SW480 (cell line): ENCODE results near the gene EYA4.

Experiments
- DNase-seq: peaks from one replicate; pipeline ENCODE4 v3.0.0-alpha.2; 2016; ENCODE audit warnings: low spot score

The EYA4 gene

DNA sequence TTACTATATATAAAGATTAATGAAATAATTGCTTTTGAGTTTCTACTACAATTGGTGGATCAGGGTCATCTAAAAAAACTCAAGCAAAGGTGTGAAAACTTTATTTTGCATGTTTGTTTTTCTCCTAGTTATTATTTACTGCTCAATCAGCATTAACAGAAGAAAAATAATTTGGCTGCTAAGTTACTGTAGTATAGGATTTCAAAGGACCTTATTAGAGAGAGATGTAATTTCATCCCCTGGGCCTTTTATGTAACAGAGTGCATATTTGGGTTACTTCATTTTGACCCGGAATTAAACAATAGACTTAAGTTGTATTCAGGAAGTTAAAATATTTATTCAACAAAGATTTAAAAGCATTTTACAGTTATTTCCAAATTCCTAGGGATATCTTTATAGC, 49.8 kb downstream of the EYA4 start:
- no peak for DNase-seq

DNA sequence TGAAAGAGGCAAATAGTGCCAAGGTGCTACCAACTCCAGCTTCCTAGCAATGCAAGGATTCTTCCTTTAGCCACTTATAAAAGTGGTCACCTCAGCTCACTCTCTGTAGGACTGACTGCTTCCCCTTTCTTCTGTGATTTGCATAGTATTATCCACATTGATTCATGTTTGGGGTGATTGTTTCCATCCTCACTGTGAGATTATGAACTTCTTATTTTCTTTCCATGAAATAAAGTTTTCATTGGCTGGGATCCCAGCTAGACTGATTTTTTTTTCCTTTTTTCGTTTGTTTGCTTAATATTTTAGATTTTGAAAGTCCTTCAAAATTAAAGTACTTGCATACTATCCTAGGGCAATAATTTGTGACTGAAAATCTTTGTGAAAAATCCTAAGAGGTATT, 50.5 kb downstream of the EYA4 start:
- no peak for DNase-seq

DNA sequence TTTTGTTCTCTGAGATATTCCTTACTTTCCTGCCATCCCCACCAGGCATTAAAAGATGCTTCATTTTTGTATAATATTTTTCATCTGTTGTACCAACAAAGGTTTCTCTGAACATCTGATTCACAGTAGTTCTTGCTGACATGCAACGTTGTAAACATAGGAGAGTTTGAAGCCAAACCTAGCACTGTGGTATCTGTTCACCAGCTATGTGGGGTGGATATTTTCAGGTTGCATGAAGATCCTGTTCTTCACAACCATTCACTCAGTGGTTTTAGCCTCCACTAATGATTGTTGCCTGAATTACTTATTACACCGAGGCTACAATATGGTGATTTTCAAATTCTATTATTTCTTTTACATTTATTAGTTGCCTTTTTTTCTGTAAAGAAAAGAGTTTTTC, 56.5 kb downstream of the EYA4 start:
- DNase-seq, result no peak

DNA sequence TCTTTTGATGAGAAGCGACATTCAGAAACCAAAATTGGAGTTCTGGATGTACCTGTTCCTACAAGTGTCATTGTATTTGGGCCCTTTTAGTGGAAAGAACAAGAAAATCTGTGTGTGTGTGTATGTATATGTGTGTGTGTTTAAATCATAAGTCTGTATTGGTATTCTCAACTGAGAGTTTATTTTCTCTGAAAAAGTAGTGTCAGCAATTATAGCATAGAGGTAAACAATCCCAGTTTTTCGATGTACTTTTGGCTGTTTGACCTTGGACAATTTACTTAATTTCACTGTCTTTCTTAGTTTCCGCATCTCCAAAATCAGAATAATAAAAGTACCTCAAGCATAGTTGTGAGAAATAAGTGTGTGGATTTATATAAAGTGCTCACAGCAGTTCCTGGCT, 57.2 kb downstream of the EYA4 start:
- no peak for DNase-seq

DNA sequence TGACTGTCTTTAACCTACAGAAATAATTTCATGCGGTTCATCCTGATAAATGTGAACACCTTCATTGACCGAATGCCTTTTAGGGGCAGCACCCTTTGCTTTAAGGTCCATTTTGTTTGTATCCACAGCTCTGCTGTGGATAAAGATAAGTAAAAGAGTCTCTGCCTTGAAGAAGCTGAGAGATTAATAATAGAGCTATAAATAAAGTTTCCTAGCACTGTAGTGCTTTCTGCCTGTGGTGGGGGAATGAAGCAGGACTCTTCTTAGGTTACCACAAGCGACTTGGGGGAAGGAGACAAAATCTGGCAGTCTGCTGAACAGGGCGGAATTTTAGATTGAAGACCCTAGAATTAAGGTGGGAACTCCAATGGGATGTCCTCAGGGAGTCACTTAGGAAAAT, 57.6 kb downstream of the EYA4 start:
- no peak for DNase-seq

DNA sequence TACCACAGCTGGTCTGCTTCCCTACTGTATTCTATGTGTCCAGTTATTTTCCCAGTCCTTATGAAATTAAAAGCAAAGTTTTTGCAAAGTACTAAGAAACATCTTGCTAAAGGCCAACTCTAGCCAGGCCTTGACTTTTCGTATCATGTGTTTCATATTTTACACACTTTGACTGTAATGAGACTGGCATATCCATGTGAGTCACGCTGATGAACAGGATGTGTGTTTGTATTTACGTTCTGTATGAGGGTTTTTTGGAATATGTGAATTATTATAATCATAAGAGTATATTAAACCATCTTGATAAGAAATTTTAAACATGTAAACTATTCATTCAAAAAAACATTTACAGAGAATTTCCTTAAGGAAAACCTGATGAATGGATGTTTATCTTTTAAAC, 59.7 kb downstream of the EYA4 start:
- DNase-seq, result no peak

DNA sequence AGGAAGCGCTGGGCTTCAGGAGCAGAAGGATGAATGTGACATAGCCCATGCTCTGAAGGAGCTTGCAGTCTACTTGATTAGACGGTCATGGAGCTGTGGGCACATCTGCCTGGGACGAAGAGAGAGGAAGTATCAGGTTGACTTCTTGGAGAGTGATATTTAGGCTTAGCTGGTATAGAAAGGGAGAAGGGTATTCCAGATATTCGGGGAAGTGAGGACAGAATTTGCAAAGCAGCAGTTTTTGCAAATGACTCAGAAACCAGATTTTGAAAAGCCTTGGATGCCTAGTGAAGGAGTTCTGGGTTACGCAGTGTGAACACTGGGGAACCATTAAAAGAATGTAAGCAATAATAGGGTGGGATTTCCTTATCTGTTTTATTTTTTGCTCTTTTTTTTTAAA, 60.7 kb downstream of the EYA4 start:
- DNase-seq, result no peak

DNA sequence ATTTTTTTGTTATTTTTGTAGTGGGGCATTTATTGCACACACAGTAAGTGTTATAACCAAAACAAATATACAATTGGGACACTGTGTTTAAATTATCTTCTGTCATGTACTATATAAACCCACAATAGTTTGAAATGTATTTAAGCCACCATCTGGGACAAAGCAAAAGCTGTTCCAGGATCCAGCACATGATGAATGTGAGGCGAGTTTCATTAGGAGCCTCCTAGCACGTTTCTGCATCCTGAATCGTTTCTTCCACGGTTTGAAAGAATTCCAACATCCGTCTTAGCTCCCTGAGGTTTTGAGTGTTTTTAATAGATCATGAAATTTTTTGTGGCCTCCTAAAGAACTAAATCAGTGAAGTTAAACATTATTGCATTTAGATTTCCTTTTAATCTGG, 65.8 kb downstream of the EYA4 start:
- DNase-seq, result no peak

DNA sequence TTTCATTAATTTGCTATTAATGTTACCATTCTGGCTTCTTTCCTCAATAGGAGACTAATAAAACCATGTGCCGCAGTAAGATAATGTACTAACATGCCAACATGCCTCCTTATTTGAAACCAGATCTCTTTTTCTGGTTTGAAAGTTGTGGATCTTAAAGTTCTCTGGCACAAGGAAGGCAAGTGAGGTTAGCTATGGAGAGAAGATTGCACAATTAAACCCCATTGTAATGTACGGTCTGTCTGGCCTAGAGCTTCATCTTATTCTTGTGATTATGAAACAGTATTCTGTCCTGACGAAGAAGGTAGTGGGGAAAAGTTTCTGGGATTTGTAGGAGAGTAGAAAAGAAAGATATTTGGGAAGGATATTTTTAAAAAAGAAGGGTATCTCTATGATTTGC, 68.4 kb downstream of the EYA4 start:
- no peak for DNase-seq

DNA sequence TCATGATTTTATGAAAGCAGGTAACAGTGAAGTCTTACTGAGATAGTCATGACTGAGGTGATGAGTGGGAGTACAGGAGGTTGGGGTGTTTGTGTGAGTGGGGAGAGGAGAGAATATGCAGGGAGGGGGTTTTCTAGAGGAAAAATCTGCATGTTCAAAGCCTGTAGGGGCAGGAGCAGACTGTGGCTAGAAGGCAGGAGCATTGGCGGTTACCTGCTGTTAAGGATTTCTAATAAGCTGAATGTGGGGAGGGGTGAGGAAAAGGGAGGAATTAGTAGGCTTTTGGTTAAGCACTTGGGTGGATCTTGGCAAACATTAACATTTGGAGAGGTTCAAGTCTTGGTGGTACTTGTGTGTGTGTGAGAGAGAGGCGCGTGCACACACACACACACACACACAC, 70.8 kb downstream of the EYA4 start:
- no peak for DNase-seq

DNA sequence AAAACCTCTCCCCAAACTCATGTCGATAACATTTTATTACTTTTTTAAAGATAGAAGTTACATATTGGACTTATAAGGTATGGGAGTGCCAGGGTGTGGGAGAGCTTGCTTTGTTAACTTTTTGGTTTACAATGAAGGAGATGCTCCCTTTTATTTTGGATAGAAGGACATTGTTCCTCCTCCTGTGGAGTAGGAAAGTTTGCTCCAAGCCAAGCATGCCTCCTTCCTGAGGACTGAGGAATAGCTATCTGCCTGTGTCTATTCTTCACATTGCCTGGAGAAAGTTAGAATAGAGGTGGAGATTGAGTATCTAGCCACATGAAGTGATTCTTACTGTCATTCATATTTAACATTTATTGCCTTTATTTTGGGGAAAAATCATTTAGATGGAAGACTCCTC, 71.9 kb downstream of the EYA4 start:
- no peak for DNase-seq

DNA sequence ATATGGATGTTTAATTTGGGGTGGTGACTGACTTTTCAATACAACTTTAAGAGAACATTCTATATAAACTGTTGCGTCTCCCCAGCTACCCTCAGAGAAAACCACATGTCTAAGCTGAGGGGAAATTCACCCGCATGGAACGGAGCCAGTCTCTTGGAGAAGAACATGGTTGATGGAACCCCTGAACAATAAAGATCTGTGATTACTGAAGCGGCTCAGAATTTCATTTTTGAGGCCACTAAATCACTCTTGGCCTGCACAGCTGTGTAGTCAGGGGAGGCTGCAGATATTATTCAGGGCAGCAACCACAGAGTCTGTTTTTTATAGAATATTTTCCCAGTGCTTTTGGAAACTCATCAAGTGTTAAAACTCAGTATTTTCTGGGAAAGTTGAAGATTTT, 73.8 kb downstream of the EYA4 start:
- no peak for DNase-seq

DNA sequence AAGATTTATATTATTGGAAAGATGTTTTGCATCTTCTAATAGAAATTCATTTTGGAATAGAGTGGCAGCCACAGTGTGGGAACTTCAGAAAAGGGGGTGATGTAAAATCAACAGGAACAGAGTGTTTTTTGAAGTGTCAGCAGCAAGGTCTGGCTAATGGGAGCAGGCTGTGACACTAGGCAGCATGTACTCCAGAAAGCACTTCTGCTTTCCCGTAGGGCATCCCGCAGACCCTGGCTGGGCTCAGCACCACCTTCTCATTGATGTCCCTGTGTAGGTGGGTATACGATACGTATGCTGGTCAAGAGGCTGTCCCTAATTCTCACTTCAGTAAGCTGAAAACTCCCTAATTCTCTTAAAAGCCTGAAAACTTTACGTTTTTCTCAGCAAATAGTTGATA, 74.7 kb downstream of the EYA4 start:
- no peak for DNase-seq

DNA sequence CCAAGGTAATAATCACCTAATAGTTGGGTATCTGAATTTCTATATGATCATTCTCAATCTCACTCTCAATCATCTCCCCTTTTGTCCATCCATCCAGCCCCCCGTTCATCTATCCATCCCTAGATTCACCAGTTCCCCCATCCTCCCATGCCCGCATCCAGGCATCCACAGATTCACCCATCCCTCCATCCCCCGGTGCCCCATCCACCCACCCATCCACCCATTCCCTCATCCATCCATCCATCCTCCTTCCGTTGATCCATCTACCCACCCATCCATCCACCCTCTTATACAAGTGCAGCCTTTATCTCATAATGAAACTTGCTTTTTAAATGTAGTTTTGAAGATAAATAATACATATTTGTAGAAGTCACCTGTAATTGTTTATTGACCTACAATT, 76.5 kb downstream of the EYA4 start:
- DNase-seq, result no peak

DNA sequence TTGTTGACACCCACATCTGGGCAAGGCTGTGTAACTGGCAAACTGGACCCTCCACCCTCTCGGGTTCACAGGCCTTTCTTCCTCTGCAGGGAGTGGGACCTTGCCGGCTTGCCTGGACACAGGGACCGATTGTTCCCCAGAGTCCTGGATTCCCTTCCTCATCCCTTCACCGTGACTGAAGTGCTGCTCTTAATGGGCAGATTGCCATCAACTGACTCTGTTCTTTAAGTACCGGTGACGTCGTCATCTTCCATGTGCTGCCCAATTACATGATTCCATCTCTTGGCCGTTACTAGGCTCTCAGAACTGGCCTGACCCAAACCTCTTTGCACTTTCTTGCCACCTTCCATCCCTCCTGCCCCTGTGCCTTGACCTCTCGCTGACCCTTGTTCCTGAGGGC, 85.4 kb downstream of the EYA4 start:
- no peak for DNase-seq

DNA sequence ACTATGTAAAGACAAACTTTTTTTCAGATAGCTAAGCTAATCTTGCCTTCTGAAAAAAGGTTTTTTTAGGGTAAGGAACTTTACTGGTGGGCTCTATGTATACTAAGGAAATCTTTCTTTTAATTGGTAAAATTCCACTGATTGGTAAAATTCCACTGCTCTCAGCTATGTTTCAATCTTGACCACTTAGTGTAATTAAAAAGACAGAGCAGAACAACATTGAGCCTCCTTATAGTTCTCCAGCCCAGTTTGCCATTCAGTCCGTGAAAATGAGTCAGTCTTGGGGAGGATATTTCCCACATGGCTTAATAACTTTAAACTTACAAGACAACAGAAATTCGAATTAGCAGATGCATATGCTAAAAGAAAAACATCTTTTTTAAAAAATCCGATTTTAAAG, 92.7 kb downstream of the EYA4 start:
- no peak for DNase-seq

DNA sequence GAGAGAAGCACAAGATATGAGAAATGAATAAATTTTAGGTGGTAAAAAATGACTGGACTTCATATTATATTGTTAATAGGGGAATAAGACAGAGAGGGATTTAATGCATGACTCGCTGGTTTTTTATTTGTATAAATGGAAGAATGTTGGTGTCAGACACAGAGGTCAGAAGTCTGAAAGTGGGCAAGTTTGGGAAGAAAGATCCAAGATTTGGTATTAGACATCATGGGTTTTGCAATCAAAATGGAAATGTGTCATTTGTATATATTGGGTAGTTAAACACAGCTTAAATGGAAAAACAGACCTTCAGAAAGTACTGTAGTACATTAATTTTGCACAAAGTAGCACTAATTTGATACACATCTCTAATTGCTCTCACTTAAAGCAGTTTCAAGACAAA, 96.2 kb downstream of the EYA4 start:
- DNase-seq, result no peak

DNA sequence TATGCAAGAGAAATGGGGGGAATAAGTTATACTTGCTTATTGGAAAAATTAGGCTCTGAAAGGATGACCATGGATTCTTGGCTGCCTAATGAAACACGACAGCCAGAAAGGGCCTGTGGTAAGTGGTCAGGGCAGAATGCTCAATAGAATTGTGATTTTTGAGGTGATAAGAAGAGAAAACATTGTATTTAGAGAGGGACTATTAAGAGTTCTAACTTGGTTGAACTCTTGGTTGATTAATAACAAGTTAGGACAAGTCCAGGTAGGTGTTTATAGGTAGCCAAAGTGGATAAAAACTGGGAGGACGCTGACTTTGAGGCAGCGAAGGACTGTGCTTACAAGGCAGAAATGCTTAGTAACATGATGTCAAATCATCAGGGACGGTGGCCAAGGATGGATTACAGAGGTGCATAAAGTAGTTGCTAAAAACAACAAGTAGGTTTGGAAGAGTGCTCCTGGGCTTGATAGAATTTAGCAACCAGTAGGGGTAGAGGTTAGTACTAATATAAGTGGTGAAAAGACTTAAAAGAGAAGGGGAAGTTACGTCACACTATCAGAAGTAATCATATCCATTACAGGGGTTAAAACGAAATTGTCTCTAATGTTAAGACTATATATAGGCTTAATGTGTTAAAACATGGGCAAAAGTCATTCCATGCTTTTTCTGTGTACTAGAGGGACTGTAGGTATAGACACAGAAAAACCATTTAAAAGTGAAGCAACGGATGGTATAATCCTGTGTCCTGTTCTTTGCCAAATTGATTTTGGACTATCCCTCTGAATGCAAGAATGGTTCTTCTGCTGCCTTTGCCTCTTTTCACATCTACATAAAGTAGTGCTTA, 98.6 kb downstream of the EYA4 start:
- no peak for DNase-seq

DNA sequence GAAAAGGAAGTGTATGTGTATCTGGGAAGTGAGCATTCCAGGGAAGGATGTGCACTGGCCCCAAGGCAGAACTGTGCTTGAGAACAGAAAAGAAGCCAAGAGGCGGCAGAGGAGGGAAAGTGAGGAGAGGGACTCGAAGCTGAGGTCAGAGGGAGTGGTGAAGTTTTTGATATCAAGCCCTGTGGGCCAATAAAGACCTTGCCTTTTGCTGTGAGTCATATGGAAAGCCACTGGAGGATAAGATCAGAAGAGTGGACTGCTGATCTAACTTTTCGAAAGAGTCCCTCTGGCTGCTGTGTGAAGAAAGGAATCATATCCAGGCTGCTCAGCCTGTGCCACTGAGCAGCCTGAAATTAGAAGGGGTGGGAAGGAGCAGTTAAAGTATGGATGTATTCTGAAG, 99.4 kb downstream of the EYA4 start:
- DNase-seq, result no peak

DNA sequence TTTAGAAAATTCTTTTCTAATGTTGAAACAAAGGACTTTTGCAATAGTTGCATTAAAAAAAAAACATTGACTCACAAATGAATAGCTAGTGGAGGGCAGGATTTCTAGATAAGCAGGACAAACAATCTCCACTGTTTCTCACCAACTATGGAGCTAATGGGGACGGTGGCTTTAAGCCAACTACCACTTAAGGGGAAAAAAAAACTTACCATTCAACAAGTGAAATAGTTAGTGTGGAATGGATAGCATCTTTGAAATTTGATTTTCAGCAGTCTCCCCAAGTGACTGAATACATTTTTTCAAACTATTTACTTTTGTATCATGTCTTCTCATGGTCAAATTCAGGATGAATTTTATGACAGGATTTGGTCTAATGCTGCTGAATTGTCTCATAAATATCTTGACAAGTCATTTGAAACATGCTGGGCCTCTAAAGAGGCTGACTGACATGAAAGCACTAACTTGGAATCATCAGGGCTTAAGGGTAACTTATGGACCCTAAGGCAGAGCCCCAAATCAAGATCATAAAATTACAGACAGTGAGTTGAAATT, 100.5 kb downstream of the EYA4 start:
- no peak for DNase-seq

DNA sequence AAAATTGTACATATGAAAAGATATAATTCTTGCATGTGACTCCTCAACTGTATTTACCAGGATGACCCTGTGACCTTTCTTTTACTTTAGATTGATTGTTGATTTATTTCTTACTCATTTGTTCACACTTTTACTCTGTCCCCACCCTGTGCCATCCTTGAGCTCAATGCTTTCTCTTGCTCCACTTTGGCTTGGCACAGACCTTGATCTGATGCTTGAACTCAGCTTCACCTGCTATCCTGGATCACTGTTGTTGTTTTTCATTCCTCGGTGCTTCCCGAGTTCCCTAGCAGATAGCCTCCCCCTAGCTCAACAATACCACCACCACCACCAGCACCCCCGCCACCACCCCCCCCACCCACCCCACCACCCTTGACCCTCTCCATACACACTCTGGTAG, 102.1 kb downstream of the EYA4 start:
- no peak for DNase-seq

DNA sequence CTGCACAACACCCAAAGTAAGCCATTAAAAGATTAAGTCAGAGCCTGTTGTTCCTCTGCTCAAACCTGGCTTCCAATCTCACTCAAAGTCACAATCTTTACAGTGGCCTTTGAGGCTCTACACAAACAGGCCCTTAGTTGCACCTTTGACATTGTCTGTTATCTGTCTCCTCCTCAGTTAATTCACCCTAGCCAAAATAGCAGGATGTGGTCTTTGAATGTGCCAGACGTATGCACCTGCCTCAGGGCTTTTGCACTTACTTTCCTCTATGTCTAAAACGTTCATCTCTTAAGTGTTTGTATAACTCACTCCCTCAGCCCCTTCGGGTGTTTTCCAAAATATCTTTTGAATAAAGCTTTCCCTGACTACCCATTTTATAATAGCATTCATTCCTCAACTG, 107.7 kb downstream of the EYA4 start:
- no peak for DNase-seq

DNA sequence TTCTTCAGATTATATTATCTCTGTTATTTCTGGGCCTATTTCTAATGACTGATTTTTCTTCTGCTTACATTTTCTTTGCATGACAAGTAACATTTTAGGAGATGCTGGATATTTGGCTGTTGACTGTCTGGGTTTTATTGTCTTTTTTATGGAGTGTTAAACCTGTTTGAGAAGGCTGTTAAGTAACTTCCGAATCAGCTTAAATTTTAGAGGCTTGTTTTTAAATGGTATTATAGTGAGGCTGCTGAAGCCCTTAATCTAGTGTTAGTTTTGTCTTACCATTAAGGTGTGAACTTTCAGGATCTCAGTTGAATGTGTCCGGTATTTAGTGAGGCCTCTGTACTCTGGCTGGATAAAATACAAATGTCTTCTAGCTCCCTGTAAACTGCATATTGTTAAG, 109.8 kb downstream of the EYA4 start:
- DNase-seq, result no peak

DNA sequence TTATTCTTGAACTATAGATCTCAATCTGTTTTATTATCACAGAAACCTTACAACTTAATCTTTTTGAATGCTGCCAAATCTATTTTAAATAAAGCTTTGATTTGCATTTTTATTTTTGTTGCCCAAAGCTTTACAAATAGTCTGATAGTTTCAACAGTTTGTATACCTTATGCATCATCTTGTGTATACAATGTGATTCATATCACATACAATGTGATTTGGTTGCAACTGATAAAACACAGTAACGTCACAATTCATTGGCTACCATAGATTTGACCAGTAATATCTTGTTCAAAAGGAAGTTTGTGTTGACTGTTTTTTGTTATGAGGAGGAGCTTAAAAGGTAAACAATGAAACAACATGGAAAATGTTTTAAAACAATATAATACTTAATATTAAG, 110.9 kb downstream of the EYA4 start:
- no peak for DNase-seq
